GM10248 (cell line): ENCODE data around the gene DNAI1.

Experiments used
- CTCF ChIA-PET: fragments of 300-600 bp; sonication (Branson Sonifier 250); formaldehyde crosslinking; extraction: SDS; loops from one replicate; lab custom pipeline; 2021; ENCODE audit warnings: antibody characterized with exemption; lab: Yijun Ruan, JAX
- POLR2A ChIA-PET: fragments of 350-650 bp; sonication (Branson Sonifier 250); formaldehyde crosslinking; extraction: SDS; loops from one replicate; lab custom pipeline; 2020; ENCODE audit warnings: antibody characterized with exemption; lab: Yijun Ruan, JAX
- DNase-seq: peaks from one replicate; pipeline ENCODE4 v3.0.0; 2012; ENCODE audit errors: extremely low spot score
- CTCF ChIP-seq: IDR thresholded peaks from 2 replicates; pipeline ENCODE4 v1.5.1; 2012; ENCODE audit warnings: mild to moderate bottlenecking, low read depth; ENCODE audit errors: extremely low read depth, missing control alignments, control extremely low read depth

Gene DNAI1

GRCh38 chr9:34459941-34460340 is 1.3 kb downstream of the DNAI1 start:
- DNase-seq: no peak
- ChIA-PET CTCF (interaction anchor here (0.8 to 1.3 kb wide), 4 partner anchors 8 to 144 kb away, joined by 3 read pairs; no protein-coding TSS in a partner anchor), POLR2A (no interaction called here)
- no peak for TF ChIP-seq CTCF

- POLR2A ChIA-PET: no interaction called here
- no peak for TF ChIP-seq CTCF
- DNase-seq: no peak
- CTCF ChIA-PET: interaction anchor here (1.0 to 2.2 kb wide), 8 partner anchors 10 to 170 kb away, joined by 3 to 8 read pairs (median 4); no protein-coding TSS in a partner anchor
Measured at GRCh38 chr9:34463098-34463900, 4.7 kb downstream of the DNAI1 start.

GRCh38 chr9:34463901-34464232 is 5.3 kb downstream of the DNAI1 start:
- no peak for TF ChIP-seq CTCF
- ChIA-PET POLR2A (no interaction called here), CTCF (interaction anchor here (1.0 to 2.2 kb wide), 5 partner anchors 25 to 170 kb away, joined by 3 to 8 read pairs (median 4); no protein-coding TSS in a partner anchor)
- no peak for DNase-seq

- CTCF ChIA-PET: interaction anchor here (1.0 to 1.5 kb wide), 5 partner anchors 15 to 87 kb away, joined by 3 to 4 read pairs (median 3); no protein-coding TSS in a partner anchor
- POLR2A ChIA-PET: no interaction called here
Measured at GRCh38 chr9:34464571-34464970, 6.0 kb downstream of the DNAI1 start.

GRCh38 chr9:34465468-34465867 is 6.9 kb downstream of the DNAI1 start:
- ChIA-PET CTCF (interaction anchor here (0.9 to 1.4 kb wide), 6 partner anchors 11 to 138 kb away, joined by 3 to 4 read pairs (median 3); no protein-coding TSS in a partner anchor), POLR2A (no interaction called here)
- no peak for TF ChIP-seq CTCF
- no peak for DNase-seq

More at GRCh38 chr9:34464571-34464970, 6.0 kb downstream of the DNAI1 start:
- TF ChIP-seq CTCF: no peak
- no peak for DNase-seq

GRCh38 chr9:34475097-34475496 is 16.5 kb downstream of the DNAI1 start:
- CTCF ChIA-PET: interaction anchor here (1.1 to 1.2 kb wide), 2 partner anchors 25 to 35 kb away, joined by 3 to 4 read pairs; no protein-coding TSS in a partner anchor
- no peak for DNase-seq
- POLR2A ChIA-PET: no interaction called here
- TF ChIP-seq CTCF: no peak
